A673 (cell line): ENCODE measurements around the gene LTB4R.

Experiments
- CTCF ChIP-seq: fragments of 300-800, 200-600 bp; sonication (generic); conservative IDR thresholded peaks from 2 replicates; pipeline ENCODE4 v1.5.1; 2017; ENCODE audit warnings: low read depth, mild to moderate bottlenecking, antibody characterized with exemption, low read length, moderate library complexity, mixed read lengths
- EZH2 ChIP-seq: fragments of 200-600 bp; sonication (generic); IDR thresholded peaks from 2 replicates; pipeline ENCODE4 v1.6.1; 2017; ENCODE audit warnings: borderline replicate concordance, low read depth, mild to moderate bottlenecking, mixed read lengths, antibody characterized with exemption, low read length; ENCODE audit not compliant: poor library complexity, severe bottlenecking

- TF ChIP-seq CTCF (no peak), EZH2 (no peak)
Observed at GRCh38 chr14:24325041-24325530, 13.8 kb downstream of the LTB4R start.
